GM12891 (cell line): ENCODE data around the gene DESI1.

Experiments
- POLR2A ChIP-seq: IDR thresholded peaks from 2 replicates; pipeline ENCODE4 v1.6.1; 2011; ENCODE audit warnings: low read depth, low read length, control low read depth
- POLR2AphosphoS5 ChIP-seq: IDR thresholded peaks from 2 replicates; pipeline ENCODE4 v1.6.1; 2011; ENCODE audit warnings: low read depth, low read length, control low read depth
- POU2F2 ChIP-seq: IDR thresholded peaks from 2 replicates; pipeline ENCODE4 v1.6.1; 2011; ENCODE audit warnings: low read depth, mild to moderate bottlenecking, control low read depth, low read length, moderate library complexity
- SPI1 ChIP-seq: IDR thresholded peaks from 2 replicates; pipeline ENCODE4 v1.6.1; 2011; ENCODE audit warnings: low read depth, low read length, control low read depth
- TAF1 ChIP-seq: IDR thresholded peaks from 2 replicates; pipeline ENCODE4 v1.6.1; 2011; ENCODE audit warnings: low read depth, low read length, control low read depth

- TF ChIP-seq POLR2A (no peak), POLR2AphosphoS5 (no peak), POU2F2 (no peak), TAF1 (no peak), SPI1 (no peak)
These were observed 22.8 kb downstream of the DESI1 start for GRCh38 chr22:41598081-41598480.
